ENCODE data around the gene UBR1. TPM values are rescaled to one million over a fixed set of nuclear protein-coding genes. Genes with fewer than 3 reads are reported as not detected.

The UBR1 gene
- total RNA-seq, 1 experiment from 2014 or later = 22.2 TPM

GRCh38 chr15:43095243-43095642 is 10.6 kb downstream of the UBR1 start:
- H2AFZ ChIP-seq (ENCODE audit: low read length) = no peak overlapping the region
- H3K14ac ChIP-seq (ENCODE audit: insufficient read depth, low read length) = no peak overlapping the region
- no peak for DNase-seq
- H3K27me3 ChIP-seq (ENCODE audit: insufficient read depth, low read length) = no peaks in the 10 kb centered on the region
- peaks cover 7% of the 10 kb centered on the region for H3K79me1 ChIP-seq (ENCODE audit: insufficient read depth, low read depth, low read length, poor library complexity, severe bottlenecking)
- no peak overlapping the region for H2BK120ac ChIP-seq (ENCODE audit: low read depth, low read length, poor library complexity, severe bottlenecking)
- H4K5ac ChIP-seq (ENCODE audit: insufficient read length, low read depth, low read length) = no peak overlapping the region
- no peaks in the 10 kb centered on the region for H3K9me3 Mint-ChIP-seq
- no peak overlapping the region for H3K23ac ChIP-seq (ENCODE audit: insufficient read length, low read depth, low read length)
- H2BK20ac ChIP-seq (ENCODE audit: low read depth, low read length, poor library complexity, severe bottlenecking) = no peak overlapping the region
- no CpG with 5 or more reads among the region's 1 CpG for WGBS (ENCODE audit: extremely low coverage, insufficient read length, low lambda C conversion rate)
- H3K9ac ChIP-seq (ENCODE audit: extremely low read depth, insufficient read length, low read length) = no peak overlapping the region
- no peak overlapping the region for H4K91ac ChIP-seq (ENCODE audit: insufficient read length, low read depth, low read length)
- H3K4me3 Mint-ChIP-seq = no peak overlapping the region
- no peak overlapping the region for H3K27ac ChIP-seq (ENCODE audit: insufficient read length, low read depth, low read length)
- no peaks in the 10 kb centered on the region; the same call in 1 of the 2 replicates for H3K79me2 ChIP-seq (ENCODE audit: insufficient read depth, low read length)
- no peak overlapping the region for H2BK5ac ChIP-seq (ENCODE audit: insufficient read length, low read length)
- no peak overlapping the region for H2AK5ac ChIP-seq (ENCODE audit: insufficient read length, low read length)
- no peak overlapping the region for H3K56ac ChIP-seq (ENCODE audit: insufficient read length, low read depth, low read length)
- no peak overlapping the region for H2BK12ac ChIP-seq (ENCODE audit: insufficient read length, low read depth, low read length)
- no peak overlapping the region for H3K18ac ChIP-seq (ENCODE audit: insufficient read length, low read depth, low read length)
- H3K4me1 ChIP-seq (ENCODE audit: insufficient read depth, low read length) = no peaks in the 10 kb centered on the region
- no peak overlapping the region for H3K27ac Mint-ChIP-seq
- H4K20me1 ChIP-seq (ENCODE audit: control insufficient read depth, insufficient read depth, insufficient read length) = no peaks in the 10 kb centered on the region
- no peak overlapping the region for H3K4ac ChIP-seq (ENCODE audit: low read depth, low read length)
- no peaks in the 10 kb centered on the region; a peak in 1 of 4 replicates for H3K4me1 Mint-ChIP-seq
- no peaks in the 10 kb centered on the region for H3K23me2 ChIP-seq (ENCODE audit: insufficient read length, low read depth, low read length, poor library complexity, severe bottlenecking)
- H3K9me3 ChIP-seq (ENCODE audit: control insufficient read depth, low read depth, low read length) = no peaks in the 10 kb centered on the region
- no peaks in the 10 kb centered on the region for H3K27me3 Mint-ChIP-seq (ENCODE audit: low read depth)
- H3K36me3 Mint-ChIP-seq (ENCODE audit: insufficient read depth in 1 of 3, low read depth in 3 of 3) = peaks cover 4 to 17% (median 12%) of the 10 kb centered on the region in 3 experiments
- H4K8ac ChIP-seq (replicated peaks; ENCODE audit: insufficient read length, low read depth, low read length) = no peak overlapping the region
- no peak overlapping the region for H3K4me2 ChIP-seq (ENCODE audit: insufficient read depth, insufficient read length, low read length)
- no peak overlapping the region for H2BK15ac ChIP-seq (ENCODE audit: low read depth, low read length)
- no peak overlapping the region for H3T11ph ChIP-seq (ENCODE audit: low read length)
- TF ChIP-seq CTCF (conservative IDR thresholded peaks at IDR 0.05) = no peak
